ENCODE measurements around the gene CSNK1E.

Gene CSNK1E

GRCh38 chr22:38327805-38328204 lies 10.6 kb upstream of the CSNK1E start:
- peak in 2 of 14 donors; percentile 8 to 47 for DNase-seq

- DNase-seq, result no peak
These were observed 10.2 kb upstream of the CSNK1E start for GRCh38 chr22:38327396-38327795.

- no peak for DNase-seq
These were observed 8.4 kb upstream of the CSNK1E start for GRCh38 chr22:38325587-38325986.

- DNase-seq, result no peak
These were observed 3.6 kb upstream of the CSNK1E start for GRCh38 chr22:38320605-38321402.

GRCh38 chr22:38318792-38319773 lies 1.9 kb upstream of the CSNK1E start:
- DNase-seq, result no peak

- peak in 4 of 14 donors; percentile 18 to 58 (median 34) for DNase-seq
These were observed 922 bp upstream of the CSNK1E start for GRCh38 chr22:38317995-38318715.

- DNase-seq, result peak in 13 of 14 donors; percentile 19 to 84 (median 72)
These were observed 690 bp downstream of the CSNK1E start for GRCh38 chr22:38316364-38317121.

- DNase-seq, result peak in 5 of 14 donors; percentile 48 to 66 (median 56)
These were observed 1.3 kb downstream of the CSNK1E start for GRCh38 chr22:38315823-38316363.

GRCh38 chr22:38314933-38315822 lies 2.1 kb downstream of the CSNK1E start:
- peak in 8 of 14 donors; percentile 41 to 74 (median 54) for DNase-seq

- DNase-seq, result peak in 1 of 14 donors; percentile 66
These were observed 2.9 kb downstream of the CSNK1E start for GRCh38 chr22:38314051-38314932.

GRCh38 chr22:38313384-38313955 lies 3.8 kb downstream of the CSNK1E start:
- DNase-seq, result peak in 8 of 14 donors; percentile 15 to 75 (median 44)

- no peak for DNase-seq
These were observed 4.9 kb downstream of the CSNK1E start for GRCh38 chr22:38312261-38312800.

- DNase-seq, result no peak
These were observed 6.0 kb downstream of the CSNK1E start for GRCh38 chr22:38311323-38311620.

GRCh38 chr22:38310518-38311322 lies 6.5 kb downstream of the CSNK1E start:
- DNase-seq, result no peak

GRCh38 chr22:38309614-38310517 lies 7.4 kb downstream of the CSNK1E start:
- peak in 1 of 14 donors; percentile 62 for DNase-seq

GRCh38 chr22:38308791-38309498 lies 8.3 kb downstream of the CSNK1E start:
- no peak for DNase-seq

All from C1 segment of cervical spinal cord (tissue), 14 donors.